ENCODE measurements around the gene MEGF11.
"Not testable (repeated sequence)": the region's sequence is repeated elsewhere in the genome, so short reads cannot be mapped to it uniquely, and the experiment has no call there.

- TF ChIP-seq, protein P1, sequence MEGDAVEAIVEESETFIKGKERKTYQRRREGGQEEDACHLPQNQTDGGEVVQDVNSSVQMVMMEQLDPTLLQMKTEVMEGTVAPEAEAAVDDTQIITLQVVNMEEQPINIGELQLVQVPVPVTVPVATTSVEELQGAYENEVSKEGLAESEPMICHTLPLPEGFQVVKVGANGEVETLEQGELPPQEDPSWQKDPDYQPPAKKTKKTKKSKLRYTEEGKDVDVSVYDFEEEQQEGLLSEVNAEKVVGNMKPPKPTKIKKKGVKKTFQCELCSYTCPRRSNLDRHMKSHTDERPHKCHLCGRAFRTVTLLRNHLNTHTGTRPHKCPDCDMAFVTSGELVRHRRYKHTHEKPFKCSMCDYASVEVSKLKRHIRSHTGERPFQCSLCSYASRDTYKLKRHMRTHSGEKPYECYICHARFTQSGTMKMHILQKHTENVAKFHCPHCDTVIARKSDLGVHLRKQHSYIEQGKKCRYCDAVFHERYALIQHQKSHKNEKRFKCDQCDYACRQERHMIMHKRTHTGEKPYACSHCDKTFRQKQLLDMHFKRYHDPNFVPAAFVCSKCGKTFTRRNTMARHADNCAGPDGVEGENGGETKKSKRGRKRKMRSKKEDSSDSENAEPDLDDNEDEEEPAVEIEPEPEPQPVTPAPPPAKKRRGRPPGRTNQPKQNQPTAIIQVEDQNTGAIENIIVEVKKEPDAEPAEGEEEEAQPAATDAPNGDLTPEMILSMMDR (IDR thresholded peaks at IDR 0.05; ENCODE audit: insufficient read depth, low read length, poor library complexity, severe bottlenecking), result not testable (repeated sequence)
- not testable (repeated sequence) for TF ChIP-seq EZH2phosphoT487 (conservative IDR thresholded peaks at IDR 0.05; ENCODE audit: low read length)
Observed at GRCh38 chr15:66245832-66246231, 7.7 kb downstream of the MEGF11 start.
